ENCODE results near the gene FAM20B.

Gene FAM20B

DNA sequence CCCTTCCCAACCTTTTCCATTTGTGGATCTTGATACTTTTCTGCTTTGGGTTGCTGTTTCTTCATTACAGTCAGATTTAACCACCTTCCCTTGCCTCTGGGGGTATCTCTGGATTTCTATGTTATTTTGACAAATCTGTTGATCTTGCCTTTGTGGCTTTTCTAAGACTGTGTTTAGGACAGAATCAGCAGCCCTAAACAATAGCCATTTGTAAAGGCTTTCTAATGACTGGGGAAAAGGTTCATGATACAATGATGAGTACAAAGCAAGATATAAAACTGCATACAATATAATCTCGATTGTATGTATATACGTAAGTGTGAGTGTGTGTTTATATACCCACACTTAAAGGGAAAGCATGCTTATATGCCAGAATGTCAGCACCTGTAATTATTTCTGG, 27.8 kb downstream of the FAM20B start:
- no peak for DNase-seq

DNA sequence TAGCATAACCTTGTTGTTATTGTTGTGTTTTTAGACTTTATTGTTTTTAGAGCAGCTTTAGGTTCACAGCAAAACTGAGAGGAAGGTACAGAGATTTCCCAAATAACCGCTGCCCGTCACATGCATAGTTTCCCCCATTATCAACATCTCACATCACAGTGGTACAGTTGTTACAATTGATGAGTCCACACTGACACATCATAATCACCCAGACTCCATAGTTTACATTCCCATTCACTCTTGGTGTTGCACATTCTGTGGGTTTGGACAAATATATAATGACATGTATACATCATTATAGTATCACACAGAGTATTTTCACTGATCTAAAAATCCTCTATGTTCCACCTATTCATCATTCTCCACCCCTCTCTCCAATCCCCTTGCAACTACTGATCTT, 30.2 kb downstream of the FAM20B start:
- DNase-seq: no peak

GRCh38 chr1:179058487-179059483, 33.1 kb downstream of the FAM20B start:
- no peak for DNase-seq

- no peak for DNase-seq
Observed at GRCh38 chr1:179061360-179062282, 35.9 kb downstream of the FAM20B start.

DNA sequence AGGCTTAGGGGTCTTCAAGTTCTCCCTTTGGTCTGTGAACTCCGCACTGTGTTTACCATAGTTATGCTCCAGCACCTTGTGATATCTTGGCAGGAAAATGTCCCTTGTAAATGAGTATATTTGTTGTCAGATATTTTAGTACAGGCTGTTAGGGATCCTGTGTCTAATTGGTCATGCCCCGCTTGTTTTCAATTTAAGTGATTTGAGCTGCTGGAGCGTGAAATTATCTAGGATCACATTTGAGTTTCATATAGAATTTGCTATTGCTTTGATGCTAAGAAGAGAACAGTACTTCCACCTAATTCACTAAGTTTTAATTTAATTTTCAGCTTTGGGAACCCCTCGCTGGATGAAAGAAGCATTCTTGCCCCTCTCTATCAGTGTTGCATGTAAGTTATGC, 40.8 kb downstream of the FAM20B start:
- DNase-seq: no peak

GRCh38 chr1:179077396-179077795, 51.7 kb downstream of the FAM20B start:
- DNase-seq: no peak

DNA sequence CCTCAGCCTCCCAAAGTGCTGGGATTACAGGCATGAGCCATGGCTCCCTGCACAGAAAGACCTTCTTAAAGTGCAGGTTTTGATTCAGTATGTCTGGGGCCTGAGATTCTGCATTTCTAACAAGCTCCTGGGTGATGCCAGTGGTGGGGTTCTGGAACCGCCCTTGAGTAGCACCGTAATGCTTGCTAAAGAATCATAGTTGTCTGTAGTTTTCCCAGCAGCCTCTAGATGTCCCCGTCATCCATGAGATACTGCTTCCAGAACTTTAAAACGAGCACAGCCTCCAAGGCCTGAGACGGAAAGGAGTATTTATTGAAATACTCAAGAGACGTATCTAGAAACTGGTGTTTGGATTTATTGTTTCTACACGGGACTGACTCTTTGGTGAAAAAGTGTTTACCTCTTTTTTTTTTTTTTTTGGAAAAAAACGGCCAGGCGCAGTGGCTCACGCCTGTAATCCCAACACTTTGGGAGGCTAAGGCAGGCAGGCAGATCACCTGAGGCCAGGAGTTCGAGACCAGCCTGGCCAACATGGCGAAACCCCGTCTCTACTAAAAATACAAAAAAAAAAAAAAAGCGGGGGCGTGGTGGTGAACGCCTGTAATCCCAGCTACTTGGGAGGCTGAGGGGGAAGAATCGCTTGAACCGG, 53.5 kb downstream of the FAM20B start:
- peak; percentile 23 for DNase-seq

- peak; percentile 24 for DNase-seq
Observed at GRCh38 chr1:179080866-179081686, 55.4 kb downstream of the FAM20B start.

DNA sequence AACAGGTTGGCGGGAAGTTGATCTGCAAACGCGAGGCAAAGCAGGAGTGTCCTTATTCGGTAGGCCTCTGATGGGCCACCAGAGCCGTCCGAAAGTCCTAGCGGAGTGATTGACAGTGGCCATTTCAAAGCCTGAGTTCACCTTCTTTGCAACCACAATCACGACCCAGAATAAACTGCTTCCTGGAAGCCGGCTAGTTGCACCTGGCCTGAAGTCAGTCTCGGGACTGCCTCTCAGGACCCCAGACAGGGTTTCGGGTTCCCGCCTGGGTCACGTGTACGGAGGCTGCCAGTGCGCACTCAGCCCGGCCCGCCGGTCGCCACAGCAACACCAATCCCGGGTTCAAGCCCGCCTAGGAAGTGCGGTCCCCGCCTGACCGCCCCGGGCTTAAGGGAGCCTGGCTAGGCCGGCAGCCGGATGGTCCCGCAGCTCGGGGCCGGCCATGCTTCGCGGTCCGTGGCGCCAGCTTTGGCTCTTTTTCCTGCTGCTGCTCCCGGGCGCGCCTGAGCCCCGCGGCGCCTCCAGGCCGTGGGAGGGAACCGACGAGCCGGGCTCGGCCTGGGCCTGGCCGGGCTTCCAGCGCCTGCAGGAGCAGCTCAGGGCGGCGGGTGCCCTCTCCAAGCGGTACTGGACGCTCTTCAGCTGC, 56.1 kb downstream of the FAM20B start, which contains the start of gene TOR3A:
TOR3A (plus strand) TSS at position 384 of the 646 bp plus-strand sequence; CDS start at position 443, 59 bp downstream.
- peak; percentile 74 for DNase-seq

GRCh38 chr1:179082333-179082998, 56.8 kb downstream of the FAM20B start:
- peak; percentile 34 for DNase-seq

GRCh38 chr1:179082999-179083335, 57.3 kb downstream of the FAM20B start:
- DNase-seq: no peak

- DNase-seq: no peak
Observed at GRCh38 chr1:179083533-179083932, 57.8 kb downstream of the FAM20B start.

- no peak for DNase-seq
Observed at GRCh38 chr1:179087665-179088064, 62.0 kb downstream of the FAM20B start.

- DNase-seq: no peak
Observed at GRCh38 chr1:179089827-179090482, 64.3 kb downstream of the FAM20B start.

GRCh38 chr1:179090522-179090921, 64.8 kb downstream of the FAM20B start:
- no peak for DNase-seq

DNA sequence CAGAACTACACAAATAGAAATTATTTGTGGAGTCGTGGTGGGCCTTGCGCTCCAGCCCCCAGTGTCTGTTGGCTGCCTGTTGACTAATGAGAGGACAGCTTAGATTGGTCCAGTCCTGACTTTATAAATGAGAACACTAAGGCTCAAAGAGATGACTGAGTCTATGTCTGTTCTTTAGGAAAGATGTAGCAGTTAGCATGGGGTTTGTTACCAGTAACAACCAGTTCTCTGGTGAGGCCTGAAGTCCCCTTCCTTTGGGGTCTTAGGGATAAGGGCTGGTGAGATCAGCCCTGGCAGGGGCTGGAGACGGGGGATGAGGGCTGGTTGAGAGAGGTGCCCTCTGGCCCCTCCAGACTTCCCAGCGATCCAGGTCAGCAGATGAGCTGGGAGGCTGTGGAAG, 65.2 kb downstream of the FAM20B start:
- DNase-seq: no peak

- no peak for DNase-seq
Observed at GRCh38 chr1:179091691-179092165, 66.0 kb downstream of the FAM20B start.

DNA sequence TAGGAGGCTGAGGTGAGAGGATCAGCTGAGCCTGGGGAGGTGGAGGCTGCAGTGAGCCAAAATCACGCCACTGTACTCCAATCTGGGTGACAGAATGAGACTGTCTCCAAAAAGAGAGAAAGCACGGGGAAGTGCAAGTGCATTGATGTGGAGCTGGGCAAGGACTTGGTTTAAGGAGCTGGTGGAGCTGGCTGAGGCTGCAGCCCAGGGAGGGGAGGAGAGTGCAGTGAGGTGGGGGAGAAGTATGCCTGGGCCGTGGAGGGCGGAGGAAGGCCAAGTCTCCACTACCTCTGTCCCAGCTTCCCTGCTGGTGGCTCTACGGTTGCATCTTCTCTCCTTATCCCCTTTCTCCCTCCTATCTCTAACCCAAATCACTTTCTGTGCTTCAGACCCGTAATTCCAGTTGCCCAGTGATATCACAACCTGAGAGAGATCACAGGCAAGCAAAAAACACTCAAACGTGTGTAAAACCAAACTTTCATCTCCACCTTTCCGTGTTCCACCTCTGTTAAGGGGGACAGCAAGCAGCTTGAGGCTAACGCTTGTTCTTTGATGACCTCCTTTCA, 67.3 kb downstream of the FAM20B start:
- DNase-seq: no peak

DNA sequence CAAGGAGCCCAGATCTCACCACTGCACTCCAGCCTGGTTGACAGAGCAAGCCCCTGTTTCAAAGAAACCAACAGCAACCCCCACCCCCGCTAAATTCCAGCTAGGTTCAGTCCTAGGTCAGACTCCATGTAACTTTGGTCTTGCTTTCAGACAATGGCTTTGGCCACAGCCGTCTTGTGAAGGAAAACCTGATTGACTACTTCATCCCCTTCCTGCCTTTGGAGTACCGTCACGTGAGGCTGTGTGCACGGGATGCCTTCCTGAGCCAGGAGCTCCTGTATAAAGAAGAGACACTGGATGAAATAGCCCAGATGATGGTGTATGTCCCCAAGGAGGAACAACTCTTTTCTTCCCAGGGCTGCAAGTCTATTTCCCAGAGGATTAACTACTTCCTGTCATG, 69.1 kb downstream of the FAM20B start:
- DNase-seq: no peak

DNA sequence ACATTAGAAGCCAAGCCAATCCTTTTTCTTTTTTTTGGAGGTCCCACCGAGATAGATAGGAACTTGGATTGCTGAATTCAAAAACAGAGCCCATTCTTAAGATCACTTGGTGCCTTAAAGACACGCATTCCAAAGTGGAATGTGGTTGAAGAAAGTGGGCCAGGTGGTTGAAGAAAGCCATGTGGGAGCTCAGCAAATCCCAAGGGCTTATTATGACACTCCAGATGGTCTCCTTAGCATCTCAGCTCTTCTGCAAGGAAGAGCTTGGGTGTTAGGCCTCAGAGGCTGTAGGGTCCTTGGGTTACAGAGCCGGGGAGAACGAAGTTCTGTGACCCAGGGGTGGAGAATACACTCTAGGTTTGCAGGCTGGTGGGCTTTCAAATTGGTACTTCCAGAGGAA, 69.7 kb downstream of the FAM20B start:
- DNase-seq: no peak
